A549 (cell line): ENCODE results near the gene RIN2. TPM values are rescaled to one million over a fixed set of nuclear protein-coding genes. Genes with fewer than 3 reads are reported as not detected.

Experiments used
- ATAC-seq, 2 experiments: fragments of 200-7000 bp in 1 of 2; fragments of >200 bp in 1 of 2; cut with Nextera tagmentation in 1 of 2; cut with Tn5 transposase in 1 of 2; 3 replicates each; pipeline versions ENCODE4 v1.8.0 to v1.9.1; 2018 to 2020; ENCODE audit warnings: mild to moderate bottlenecking in 1 of 2, moderate library complexity in 1 of 2
- CTCF ChIA-PET: fragments of 300-600 bp; sonication (Branson Sonifier 250); formaldehyde crosslinking; extraction: SDS; loops from one replicate; lab custom pipeline; 2021; ENCODE audit warnings: antibody characterized with exemption, inconsistent platforms; lab: Yijun Ruan, JAX
- POLR2A ChIA-PET: fragments of 350-600 bp; formaldehyde crosslinking; extraction: SDS; loops from one replicate; lab custom pipeline; 2021; ENCODE audit warnings: antibody characterized with exemption, inconsistent platforms; lab: Yijun Ruan, JAX
- DNase-seq, 2 experiments: peaks; one replicate each; pipeline versions ENCODE4 v3.0.0 to v3.0.0-alpha.2; 2011 to 2016; ENCODE audit warnings: low read depth in 1 of 2, low spot score in 1 of 2
- FAIRE-seq: peaks from 2 replicates; lab custom pipeline; 2011; peaks lifted over from hg19 to GRCh38; lab: Jason Lieb, UNC
- H3K27ac ChIP-seq, 2 experiments: fragments of >200 bp; sonication (Bioruptor Twin); formaldehyde crosslinking; 3 replicates each; pipeline ENCODE4 v1.5.1; 2016 to 2017
- H3K4me1 ChIP-seq: fragments of >200 bp; sonication (Bioruptor Twin); formaldehyde crosslinking; 3 replicates; pipeline ENCODE4 v1.6.1; 2016
- H3K4me2 ChIP-seq: fragments of >200 bp; sonication (Bioruptor Twin); formaldehyde crosslinking; 3 replicates; pipeline ENCODE4 v1.6.1; 2016
- H3K4me3 ChIP-seq: fragments of >200 bp; sonication (Bioruptor Twin); formaldehyde crosslinking; 3 replicates; pipeline ENCODE4 v1.5.1; 2016
- H3K9me3 ChIP-seq: fragments of >200 bp; sonication (Bioruptor Twin); formaldehyde crosslinking; 3 replicates; pipeline ENCODE4 v1.6.1; 2016
- BHLHE40 ChIP-seq: IDR thresholded peaks from 2 replicates; pipeline ENCODE4 v1.6.1; 2012; ENCODE audit warnings: low read depth, low read length, inconsistent platforms
- CHD4 ChIP-seq: fragments of 200-600 bp; sonication (generic); IDR thresholded peaks from 2 replicates; pipeline ENCODE4 v1.6.1; 2016; ENCODE audit warnings: antibody characterized with exemption, mild to moderate bottlenecking, borderline replicate concordance
- EHF ChIP-seq: fragments of 250-450 bp; sonication (Bioruptor Pico); IDR thresholded peaks from 2 replicates; pipeline ENCODE4 v1.5.0; 2020; ENCODE audit warnings: mild to moderate bottlenecking
- EHMT2 ChIP-seq: fragments of 200-600 bp; sonication (generic); IDR thresholded peaks from 2 replicates; pipeline ENCODE4 v1.6.1; 2016; ENCODE audit warnings: antibody characterized with exemption, low read depth, mild to moderate bottlenecking, moderate library complexity
- ESRRA ChIP-seq: fragments of 150-350 bp; IDR thresholded peaks from 2 replicates; pipeline ENCODE4 v1.6.1; 2014; ENCODE audit warnings: mild to moderate bottlenecking, low read length, borderline replicate concordance
- GATA3 ChIP-seq: IDR thresholded peaks from 2 replicates; pipeline ENCODE4 v1.6.1; 2012; ENCODE audit warnings: borderline replicate concordance
- HEYL ChIP-seq: fragments of 250-450 bp; sonication (Bioruptor Pico); IDR thresholded peaks from 2 replicates; pipeline ENCODE4 v1.8.0; 2021; ENCODE audit warnings: mild to moderate bottlenecking, moderate library complexity
- HOXB13 ChIP-seq: fragments of 250-450 bp; sonication (Bioruptor Pico); IDR thresholded peaks from 2 replicates; pipeline ENCODE4 v1.5.0; 2020; ENCODE audit warnings: low read depth, mild to moderate bottlenecking, moderate library complexity
- JUN ChIP-seq, 2 experiments: fragments of >200 bp; sonication (Bioruptor Twin); formaldehyde crosslinking; IDR thresholded peaks; 2 replicates in 1 of 2; 3 replicates in 1 of 2; pipeline ENCODE4 v1.6.1; 2016 to 2017
- JUNB ChIP-seq: fragments of >200 bp; sonication (Bioruptor Twin); formaldehyde crosslinking; IDR thresholded peaks from 2 replicates; pipeline ENCODE4 v1.6.1; 2016
- MAFK ChIP-seq: fragments of 450-650 bp; IDR thresholded peaks from 2 replicates; pipeline ENCODE4 v1.6.1; 2014; ENCODE audit not compliant: partially characterized antibody
- PHF8 ChIP-seq: fragments of 200-600 bp; sonication (generic); IDR thresholded peaks from 2 replicates; pipeline ENCODE4 v1.6.1; 2016; ENCODE audit warnings: low read depth, mild to moderate bottlenecking, antibody characterized with exemption, moderate library complexity, borderline replicate concordance
- RARB ChIP-seq: fragments of 250-450 bp; sonication (Bioruptor Pico); IDR thresholded peaks from 2 replicates; pipeline ENCODE4 v1.8.0; 2021; ENCODE audit warnings: mild to moderate bottlenecking, moderate library complexity
- SMC3 ChIP-seq: fragments of >200 bp; sonication (Bioruptor Twin); formaldehyde crosslinking; IDR thresholded peaks from 3 replicates; pipeline ENCODE4 v1.6.1; 2018; ENCODE audit warnings: inconsistent platforms
- SREBF2 ChIP-seq: fragments of 450-650 bp; IDR thresholded peaks from 2 replicates; pipeline ENCODE4 v1.6.1; 2014; ENCODE audit warnings: mild to moderate bottlenecking, moderate library complexity
- ZSCAN20 ChIP-seq: fragments of 250-450 bp; sonication (Bioruptor Pico); IDR thresholded peaks from 2 replicates; pipeline ENCODE4 v1.8.0; 2022; ENCODE audit warnings: mild to moderate bottlenecking, moderate library complexity
- WGBS: methylation state at CpG from one replicate; pipeline ENCODE4 v1.1.6; 2017; ENCODE audit errors: missing lambda C conversion rate; 5-methylcytosine and 5-hydroxymethylcytosine counted together
- polyA plus RNA-seq, 4 experiments: library from polyadenylated mRNA; depleted of rRNA in 3 of 4; stranded (reverse); fragments of >200 nt; fragmentation: RNase III in 1 of 4; extraction: RNeasy Plus Mini Kit Qiagen cat#74134 plus additional on column Dnase treatment in 1 of 4; gene quantifications; 2 replicates in 3 of 4; 3 replicates in 1 of 4; pipeline ENCODE4 v1.2.3, GENCODE V29; 2011 to 2017
- TF ChIP-seq, protein P1 (sequence below): fragments of 150-350 bp; IDR thresholded peaks from 2 replicates; pipeline ENCODE4 v1.6.1; 2014; ENCODE audit warnings: low read depth, mild to moderate bottlenecking, low read length
- TF ChIP-seq, protein P2 (sequence below): fragments of 450-650 bp; IDR thresholded peaks from 2 replicates; pipeline ENCODE4 v1.6.1; 2014; ENCODE audit warnings: antibody characterized with exemption
- TF ChIP-seq, protein P3 (sequence below): IDR thresholded peaks from 2 replicates; pipeline ENCODE4 v1.6.1; 2012; ENCODE audit warnings: low read depth, borderline replicate concordance
- TF ChIP-seq, protein P4 (sequence below): fragments of >200 bp; sonication (Bioruptor Twin); formaldehyde crosslinking; IDR thresholded peaks from 2 replicates; pipeline ENCODE4 v1.6.1; 2016

RIN2 gene
- polyA plus RNA-seq, 2 of the 4 experiments (the other 2 are of a cell fraction): 22.4 to 34.7 TPM

DNA sequence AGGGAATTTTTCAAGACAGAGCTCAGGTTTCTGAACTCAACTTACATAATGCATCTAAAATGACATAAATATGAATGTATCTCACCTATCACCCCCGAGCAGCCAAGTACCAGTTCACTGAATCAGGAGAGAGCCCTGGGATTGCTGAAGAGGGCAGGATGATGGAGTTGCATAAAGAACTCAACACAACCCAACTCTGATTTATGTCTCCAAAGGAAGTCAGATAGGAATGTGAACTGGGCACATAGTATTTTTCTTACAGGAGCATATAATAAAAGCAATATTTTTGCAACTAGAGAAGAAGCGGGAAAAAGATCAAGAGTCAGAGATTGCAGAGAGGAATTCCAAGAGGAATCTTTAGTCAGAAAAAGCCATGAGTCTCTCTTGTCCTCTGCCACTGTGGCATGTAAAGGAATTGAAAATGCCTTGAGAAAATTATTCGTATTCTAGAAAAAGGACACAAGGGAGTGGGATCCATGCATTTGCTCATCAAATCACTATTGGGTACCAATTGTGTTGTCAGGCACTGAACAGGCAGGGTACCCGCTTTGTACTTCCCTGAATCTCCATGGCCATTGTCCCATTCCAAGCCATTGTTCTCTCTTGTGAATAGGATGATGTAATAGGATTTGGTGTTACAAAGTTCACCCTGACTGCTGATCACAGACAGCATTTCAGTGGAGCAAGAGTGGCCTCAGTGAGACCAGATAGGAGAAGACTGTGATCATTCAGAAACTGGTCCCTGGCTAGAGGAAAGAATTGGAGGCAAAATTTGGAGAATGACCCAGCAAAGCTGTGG lies 16.3 kb downstream of the RIN2 start:
- ATAC-seq: no peak
- H3K4me1 ChIP-seq: peaks cover 32% of the 10 kb centered on the region
- no peaks in the 10 kb centered on the region for H3K9me3 ChIP-seq
- no peak overlapping the region for H3K4me3 ChIP-seq
- FAIRE-seq: no peak
- no peak for DNase-seq
- ChIA-PET POLR2A (no interaction called here), CTCF (interaction anchor here (1.0 to 8.7 kb wide), 7 partner anchors 11 to 221 kb away, joined by 3 to 59 read pairs (median 5); no protein-coding TSS in a partner anchor)
- TF ChIP-seq HEYL (CRISPR knock-in tag) (no peak), CHD4 (no peak), PHF8 (no peak), BHLHE40 (no peak), SREBF2 (no peak), RARB (CRISPR knock-in tag) (no peak)
- TF ChIP-seq, protein P1, sequence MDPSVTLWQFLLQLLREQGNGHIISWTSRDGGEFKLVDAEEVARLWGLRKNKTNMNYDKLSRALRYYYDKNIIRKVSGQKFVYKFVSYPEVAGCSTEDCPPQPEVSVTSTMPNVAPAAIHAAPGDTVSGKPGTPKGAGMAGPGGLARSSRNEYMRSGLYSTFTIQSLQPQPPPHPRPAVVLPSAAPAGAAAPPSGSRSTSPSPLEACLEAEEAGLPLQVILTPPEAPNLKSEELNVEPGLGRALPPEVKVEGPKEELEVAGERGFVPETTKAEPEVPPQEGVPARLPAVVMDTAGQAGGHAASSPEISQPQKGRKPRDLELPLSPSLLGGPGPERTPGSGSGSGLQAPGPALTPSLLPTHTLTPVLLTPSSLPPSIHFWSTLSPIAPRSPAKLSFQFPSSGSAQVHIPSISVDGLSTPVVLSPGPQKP: no peak
- 83% methylated on average over 4 of the region's 4 CpGs for WGBS
- H3K4me2 ChIP-seq: peak overlapping the region; percentile 13; the same call in 1 of the 3 replicates
- peak overlapping the region in 1 of 2 experiments; percentile 32; a peak in 3 of 6 replicates for H3K27ac ChIP-seq

DNA sequence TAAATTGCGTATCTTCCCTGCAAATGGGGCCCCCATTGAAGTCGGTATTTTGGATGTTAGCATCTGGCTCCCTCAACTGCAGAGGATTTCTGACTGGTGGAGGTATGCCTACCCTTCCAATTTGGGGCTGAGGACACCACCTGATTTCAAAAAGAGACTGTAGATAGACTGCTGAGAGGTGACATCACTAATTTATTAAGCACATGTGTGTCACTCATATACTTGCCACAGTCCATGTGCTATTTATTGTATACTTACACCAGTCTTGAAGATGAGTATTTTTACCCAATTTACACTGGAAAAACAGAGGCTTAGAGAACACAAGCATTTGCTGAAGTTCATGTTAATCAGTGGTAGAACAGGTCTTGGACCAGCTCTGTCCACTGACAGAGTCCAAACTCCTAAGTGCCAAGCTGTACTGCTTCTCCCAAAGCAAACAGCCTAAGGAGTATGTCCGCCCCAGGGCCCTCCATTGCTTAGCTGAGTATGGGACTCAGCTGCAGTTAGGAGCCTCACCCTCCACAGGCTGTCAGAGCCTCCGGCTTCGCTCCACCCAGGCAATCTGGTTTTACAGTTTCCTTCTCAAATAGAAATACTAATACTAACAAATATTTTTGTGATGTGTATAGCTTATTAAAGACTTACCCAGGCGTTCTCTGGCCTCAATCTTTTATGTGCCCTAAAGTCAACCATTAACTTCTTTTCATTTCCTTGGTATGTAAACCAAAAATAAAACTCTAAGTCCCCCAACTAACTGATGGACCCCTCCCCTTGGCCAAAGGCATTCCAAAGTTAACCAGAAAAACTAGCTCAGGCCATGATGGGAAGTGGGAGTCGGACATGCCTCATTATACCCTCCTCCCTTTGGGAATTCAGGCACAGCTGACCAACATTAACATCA lies 17.5 kb downstream of the RIN2 start:
- ChIA-PET CTCF (interaction anchor here (0.8 to 8.7 kb wide), 5 partner anchors 9 to 241 kb away, joined by 3 to 59 read pairs (median 6); partner anchors contain the start of gene NAA20), POLR2A (no interaction called here)
- FAIRE-seq (no peak), DNase-seq (no peak)
- Histone ChIP-seq H3K27ac (no peak overlapping the region), H3K4me3 (no peak overlapping the region), H3K9me3 (no peaks in the 10 kb centered on the region), H3K4me2 (0 out of 3 replicates have a peak overlapping the region, but pooled peaks have one; percentile 13), H3K4me1 (peaks cover 32% of the 10 kb centered on the region)
- TF ChIP-seq JUNB (no peak), MAFK (no peak), SMC3 (no peak), EHMT2 (no peak), HOXB13 (CRISPR knock-in tag) (no peak), ZSCAN20 (no peak), EHF (CRISPR knock-in tag) (no peak), ESRRA (no peak), JUN (IDR thresholded peaks at IDR 0.05) (no peak), GATA3 (no peak)
- TF ChIP-seq, protein P2, sequence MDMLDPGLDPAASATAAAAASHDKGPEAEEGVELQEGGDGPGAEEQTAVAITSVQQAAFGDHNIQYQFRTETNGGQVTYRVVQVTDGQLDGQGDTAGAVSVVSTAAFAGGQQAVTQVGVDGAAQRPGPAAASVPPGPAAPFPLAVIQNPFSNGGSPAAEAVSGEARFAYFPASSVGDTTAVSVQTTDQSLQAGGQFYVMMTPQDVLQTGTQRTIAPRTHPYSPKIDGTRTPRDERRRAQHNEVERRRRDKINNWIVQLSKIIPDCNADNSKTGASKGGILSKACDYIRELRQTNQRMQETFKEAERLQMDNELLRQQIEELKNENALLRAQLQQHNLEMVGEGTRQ: no peak
- TF ChIP-seq, protein P3, sequence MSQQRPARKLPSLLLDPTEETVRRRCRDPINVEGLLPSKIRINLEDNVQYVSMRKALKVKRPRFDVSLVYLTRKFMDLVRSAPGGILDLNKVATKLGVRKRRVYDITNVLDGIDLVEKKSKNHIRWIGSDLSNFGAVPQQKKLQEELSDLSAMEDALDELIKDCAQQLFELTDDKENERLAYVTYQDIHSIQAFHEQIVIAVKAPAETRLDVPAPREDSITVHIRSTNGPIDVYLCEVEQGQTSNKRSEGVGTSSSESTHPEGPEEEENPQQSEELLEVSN: no peak
- TF ChIP-seq, protein P4, sequence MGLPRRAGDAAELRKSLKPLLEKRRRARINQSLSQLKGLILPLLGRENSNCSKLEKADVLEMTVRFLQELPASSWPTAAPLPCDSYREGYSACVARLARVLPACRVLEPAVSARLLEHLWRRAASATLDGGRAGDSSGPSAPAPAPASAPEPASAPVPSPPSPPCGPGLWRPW: no peak
- TF ChIP-seq, all 56 proteins: peak for 0
- 63% methylated on average over 7 of the region's 7 CpGs for WGBS
- peak in 1 of 2 experiments; percentile 45; a peak in 2 of 6 replicates for ATAC-seq
